Lower leg skin (tissue), 4 donors: ENCODE data around the gene TPMT. TPM values are rescaled to one million over a fixed set of nuclear protein-coding genes. Genes with fewer than 3 reads are reported as not detected.

Experiments used
- DNase-seq, 2 donors: peaks; one replicate each; pipeline ENCODE4 v3.0.0-alpha.2; 2019; ENCODE audit warnings: low spot score in 2 of 2
- H3K4me3 ChIP-seq: fragments of 200-600 bp; sonication (generic); 2 replicates; pipeline ENCODE4 v1.5.1; 2017; ENCODE audit warnings: mild to moderate bottlenecking, low read depth; ENCODE audit not compliant: poor library complexity, severe bottlenecking
- CTCF ChIP-seq, 3 donors: fragments of 450-650 bp; IDR thresholded peaks; one replicate each; pipeline ENCODE4 v1.5.1; 2016; ENCODE audit warnings: antibody characterized with exemption in 3 of 3, mild to moderate bottlenecking in 3 of 3, moderate library complexity in 2 of 3
- POLR2A ChIP-seq, 2 donors: fragments of 450-650 bp; IDR thresholded peaks; one replicate each; pipeline ENCODE4 v1.6.1; 2016 to 2017; ENCODE audit warnings: antibody characterized with exemption in 2 of 2, mild to moderate bottlenecking in 1 of 2, moderate library complexity in 1 of 2
- WGBS, 2 donors: methylation state at CpG; one replicate each; pipeline ENCODE4 v1.1.5; 2018; 5-methylcytosine and 5-hydroxymethylcytosine counted together
- intact Hi-C: fragments of 100-400 bp; cut with DNase I; formaldehyde crosslinking; loops from one replicate; pipeline ENCODE4 v1.15.0; 2023; ENCODE audit warnings: low total_unique reads
- total RNA-seq, 4 donors: library from RNA; depleted of rRNA; stranded (reverse); fragments of >200 nt; gene quantifications; one replicate each; pipeline ENCODE4 v1.1.0, GENCODE V29; 2016

The TPMT gene
- total RNA-seq, 4 donors from 2014 or later: 6.1 to 10.8 (median 8.8) TPM

- intact Hi-C loops: no loop called here
- no peak for TF ChIP-seq CTCF (IDR thresholded peaks at IDR 0.05)
- no peak for TF ChIP-seq POLR2A (IDR thresholded peaks at IDR 0.05)
- WGBS, 2 donors: 81 to 82% methylated on average over 2 of the region's 2 CpGs
- DNase-seq: no peak
- H3K4me3 ChIP-seq: no peak overlapping the region
These were observed 7.7 kb downstream of the TPMT start for GRCh38 chr6:18147160-18147559.

- WGBS, 2 donors: 92 to 94% methylated on average over 3 of the region's 3 CpGs
- TF ChIP-seq CTCF (IDR thresholded peaks at IDR 0.05) (no peak), POLR2A (IDR thresholded peaks at IDR 0.05) (no peak)
- intact Hi-C loops: no loop called here
- no peak overlapping the region for H3K4me3 ChIP-seq
- no peak for DNase-seq
These were observed 12.4 kb downstream of the TPMT start for GRCh38 chr6:18142591-18142861.

GRCh38 chr6:18141805-18142590 lies 12.9 kb downstream of the TPMT start:
- intact Hi-C loops: no loop called here

GRCh38 chr6:18139935-18140621 lies 14.8 kb downstream of the TPMT start:
- 95 to 96% methylated on average over 6 of the region's 6 CpGs for WGBS, 2 donors
- H3K4me3 ChIP-seq: no peak overlapping the region
- no peak for DNase-seq
- intact Hi-C loops: no loop called here
- TF ChIP-seq CTCF (IDR thresholded peaks at IDR 0.05): no peak
- TF ChIP-seq POLR2A (IDR thresholded peaks at IDR 0.05): no peak

More at GRCh38 chr6:18141805-18142590, 12.9 kb downstream of the TPMT start:
- 57 to 59% methylated on average over 13 of the region's 13 CpGs for WGBS, 2 donors
- no peak for TF ChIP-seq POLR2A (IDR thresholded peaks at IDR 0.05)
- TF ChIP-seq CTCF (IDR thresholded peaks at IDR 0.05): no peak
- no peak for DNase-seq
- no peak overlapping the region for H3K4me3 ChIP-seq

- no peak for TF ChIP-seq CTCF (IDR thresholded peaks at IDR 0.05)
- no peak overlapping the region for H3K4me3 ChIP-seq
- no peak for DNase-seq
- intact Hi-C loops: no loop called here
- 94 to 97% methylated on average over 5 of the region's 5 CpGs for WGBS, 2 donors
These were observed 16.0 kb downstream of the TPMT start for GRCh38 chr6:18138906-18139305.
